Parathyroid adenoma (tissue), 2 donors: Measurements from ENCODE around the gene GAS7.

Experiments used
- H2AFZ ChIP-seq: fragments of 300-600 bp; sonication (generic); one replicate; pipeline ENCODE4 v1.7.0; 2017; ENCODE audit warnings: antibody characterized with exemption, mild to moderate bottlenecking
- H3K27ac ChIP-seq: fragments of 300-600 bp; sonication (generic); one replicate; pipeline ENCODE4 v1.7.0; 2017
- H3K27me3 ChIP-seq: fragments of 300-600 bp; sonication (generic); one replicate; pipeline ENCODE4 v1.7.0; 2017; ENCODE audit warnings: low read length; ENCODE audit not compliant: control insufficient read depth, insufficient read depth
- H3K36me3 ChIP-seq: fragments of 300-600 bp; sonication (generic); one replicate; pipeline ENCODE4 v1.7.0; 2017; ENCODE audit warnings: low read length; ENCODE audit not compliant: control insufficient read depth, insufficient read depth
- H3K4me1 ChIP-seq: fragments of 300-600 bp; sonication (generic); one replicate; pipeline ENCODE4 v1.7.0; 2017; ENCODE audit warnings: control low read depth
- H3K4me2 ChIP-seq: fragments of 300-600 bp; sonication (generic); one replicate; pipeline ENCODE4 v1.7.0; 2017; ENCODE audit warnings: low read length
- H3K4me3 ChIP-seq: fragments of 300-600 bp; sonication (generic); one replicate; pipeline ENCODE4 v1.7.0; 2017; ENCODE audit warnings: low read depth, low read length
- H3K79me2 ChIP-seq: fragments of 300-600 bp; sonication (generic); one replicate; pipeline ENCODE4 v1.7.0; 2017; ENCODE audit warnings: control low read depth
- H3K9ac ChIP-seq: fragments of 300-600 bp; sonication (generic); one replicate; pipeline ENCODE4 v1.7.0; 2017; ENCODE audit warnings: mild to moderate bottlenecking
- H3K9me3 ChIP-seq: fragments of 300-600 bp; sonication (generic); one replicate; pipeline ENCODE4 v1.7.0; 2017; ENCODE audit warnings: low read length; ENCODE audit not compliant: control insufficient read depth
- CTCF ChIP-seq: fragments of 300-600 bp; sonication (generic); IDR thresholded peaks from one replicate; pipeline ENCODE4 v1.7.0; 2017; ENCODE audit warnings: antibody characterized with exemption, mild to moderate bottlenecking
- donor health status: primary hyperparathyroidism.

GAS7 gene

GRCh38 chr17:10121971-10122707 lies 76.3 kb downstream of the GAS7 start:
- Histone ChIP-seq H3K27me3 (no peaks in the 10 kb centered on the region), H3K79me2 (no peaks in the 10 kb centered on the region), H3K27ac (no peak overlapping the region), H3K4me2 (no peak overlapping the region), H3K4me3 (no peak overlapping the region), H3K9ac (no peak overlapping the region), H2AFZ (no peak overlapping the region), H3K36me3 (no peaks in the 10 kb centered on the region), H3K9me3 (no peaks in the 10 kb centered on the region), H3K4me1 (no peaks in the 10 kb centered on the region)
- no peak for TF ChIP-seq CTCF

- Histone ChIP-seq H3K4me1 (no peaks in the 10 kb centered on the region), H3K4me3 (no peak overlapping the region), H3K9me3 (no peaks in the 10 kb centered on the region), H3K27ac (no peak overlapping the region), H3K4me2 (no peak overlapping the region), H3K36me3 (no peaks in the 10 kb centered on the region), H3K79me2 (no peaks in the 10 kb centered on the region), H3K27me3 (no peaks in the 10 kb centered on the region), H3K9ac (no peak overlapping the region), H2AFZ (no peak overlapping the region)
- TF ChIP-seq CTCF: no peak
Observed at GRCh38 chr17:10120749-10121148, 77.7 kb downstream of the GAS7 start.

- no peaks in the 10 kb centered on the region for H3K79me2 ChIP-seq
- H3K9me3 ChIP-seq: no peaks in the 10 kb centered on the region
- H3K27me3 ChIP-seq: no peaks in the 10 kb centered on the region
- TF ChIP-seq CTCF: no peak
- no peak overlapping the region for H3K9ac ChIP-seq
- no peak overlapping the region for H2AFZ ChIP-seq
- H3K4me3 ChIP-seq: no peak overlapping the region
- no peaks in the 10 kb centered on the region for H3K4me1 ChIP-seq
- H3K4me2 ChIP-seq: no peak overlapping the region
- no peak overlapping the region for H3K27ac ChIP-seq
- no peaks in the 10 kb centered on the region for H3K36me3 ChIP-seq
Observed at GRCh38 chr17:10120109-10120485, 78.3 kb downstream of the GAS7 start.

GRCh38 chr17:10119203-10120108 lies 79.0 kb downstream of the GAS7 start:
- TF ChIP-seq CTCF: no peak
- no peaks in the 10 kb centered on the region for H3K4me1 ChIP-seq
- no peak overlapping the region for H3K27ac ChIP-seq

More at GRCh38 chr17:10119203-10120108, 79.0 kb downstream of the GAS7 start:
- no peak overlapping the region for H2AFZ ChIP-seq
- no peak overlapping the region for H3K4me2 ChIP-seq
- no peak overlapping the region for H3K9ac ChIP-seq
- H3K4me3 ChIP-seq: no peak overlapping the region
- H3K36me3 ChIP-seq: no peaks in the 10 kb centered on the region
- H3K79me2 ChIP-seq: no peaks in the 10 kb centered on the region
- no peaks in the 10 kb centered on the region for H3K9me3 ChIP-seq
- H3K27me3 ChIP-seq: no peaks in the 10 kb centered on the region
